ENCODE results near the gene NRN1L. TPM values are rescaled to one million over a fixed set of nuclear protein-coding genes. Genes with fewer than 3 reads are reported as not detected.

NRN1L gene
- total RNA-seq, 1 experiment from 2014 or later, result 1.4 TPM

GRCh38 chr16:67855789-67856188 is 28.9 kb upstream of the NRN1L start:
- intact Hi-C loops (cut with micrococcal nuclease), result no loop called here
- Histone ChIP-seq H3K9ac (ENCODE audit: low read length) (no peak overlapping the region), H3K9me2 (ENCODE audit: insufficient read depth) (no peaks in the 10 kb centered on the region), H3K27ac (ENCODE audit: low read depth, low read length) (no peak overlapping the region), H3K36me3 (ENCODE audit: control insufficient read depth in 1 of 2, insufficient read depth in 2 of 2, low read length in 2 of 2) (peaks cover 0 to 11% of the 10 kb centered on the region in 2 experiments; a peak in 1 of 4 replicates), H3K4me1 (ENCODE audit: control insufficient read depth in 1 of 2, insufficient read depth in 2 of 2, low read length in 2 of 2) (peaks cover 13 to 35% of the 10 kb centered on the region in 2 experiments; a peak in 3 of 4 replicates), H3K4me3 (replicated peaks in 1 of 2; ENCODE audit: low read depth in 1 of 2, low read length in 2 of 2) (no peak overlapping the region), H3K4me2 (ENCODE audit: low read length) (no peak overlapping the region), H4K20me1 (ENCODE audit: insufficient read depth) (peaks cover 7% of the 10 kb centered on the region; the same call in 1 of the 2 replicates), H3K27me3 (ENCODE audit: insufficient read depth, low read length) (no peaks in the 10 kb centered on the region), H2AFZ (ENCODE audit: low read depth, low read length, poor library complexity, severe bottlenecking) (no peak overlapping the region), H3K79me2 (ENCODE audit: insufficient read depth, low read length) (peaks cover 96% of the 10 kb centered on the region), H3K9me3 (ENCODE audit: control insufficient read depth in 1 of 2, insufficient read depth in 1 of 2, low read depth in 1 of 2, low read length in 2 of 2) (no peaks in the 10 kb centered on the region)
- ChIA-PET POLR2A (interaction anchor here (0.7 kb wide), 1 partner anchor 166 kb away, joined by 4 read pairs; no protein-coding TSS in a partner anchor), CTCF (no interaction called here), RAD21 (ENCODE audit: low non-redundant PET in 1 of 2, low total read pairs in 2 of 2, uncharacterized antibody in 2 of 2, unreplicated experiment in 2 of 2) (no interaction called here)
- TF ChIP-seq REST (IDR thresholded peaks at IDR 0.05; ENCODE audit: low read depth), result no peak
- no peak for TF ChIP-seq CBX3 (IDR thresholded peaks at IDR 0.05; ENCODE audit: low read depth)
- no TSS peak for BruUV-seq (replicated peaks)
- ATAC-seq (no peak), DNase-seq (ENCODE audit: low read depth, low spot score) (no peak)

GRCh38 chr16:67856927-67857546 is 27.6 kb upstream of the NRN1L start:
- H3K36me3 ChIP-seq (ENCODE audit: control insufficient read depth in 1 of 2, insufficient read depth in 2 of 2, low read length in 2 of 2), result peaks cover 0 to 17% of the 10 kb centered on the region in 2 experiments; a peak in 1 of 4 replicates
- H4K20me1 ChIP-seq (ENCODE audit: insufficient read depth), result peaks cover 9% of the 10 kb centered on the region; the same call in 1 of the 2 replicates
- ChIA-PET POLR2A (no interaction called here), CTCF (no interaction called here), RAD21 (ENCODE audit: low non-redundant PET in 1 of 2, low total read pairs in 2 of 2, uncharacterized antibody in 2 of 2, unreplicated experiment in 2 of 2) (no interaction called here)
- BruUV-seq (replicated peaks), result no TSS peak
- no peak overlapping the region for H2AFZ ChIP-seq (ENCODE audit: low read depth, low read length, poor library complexity, severe bottlenecking)
- H3K4me2 ChIP-seq (ENCODE audit: low read length), result peak overlapping the region; percentile 31; the same call in 1 of the 2 replicates
- no peaks in the 10 kb centered on the region for H3K9me2 ChIP-seq (ENCODE audit: insufficient read depth)
- DNase-seq (ENCODE audit: low read depth, low spot score), result no peak
- H3K4me1 ChIP-seq (ENCODE audit: control insufficient read depth in 1 of 2, insufficient read depth in 2 of 2, low read length in 2 of 2), result peaks cover 13 to 47% of the 10 kb centered on the region in 2 experiments; a peak in 3 of 4 replicates
- no peaks in the 10 kb centered on the region for H3K9me3 ChIP-seq (ENCODE audit: control insufficient read depth in 1 of 2, insufficient read depth in 1 of 2, low read depth in 1 of 2, low read length in 2 of 2)
- H3K9ac ChIP-seq (ENCODE audit: low read length), result no peak overlapping the region
- ATAC-seq, result no peak; the same call in 1 of the 2 replicates
- peak overlapping the region; percentile 10; the same call in 1 of the 2 replicates for H3K27ac ChIP-seq (ENCODE audit: low read depth, low read length)
- intact Hi-C loops (cut with micrococcal nuclease), result no loop called here
- peaks cover 97% of the 10 kb centered on the region for H3K79me2 ChIP-seq (ENCODE audit: insufficient read depth, low read length)
- no peaks in the 10 kb centered on the region for H3K27me3 ChIP-seq (ENCODE audit: insufficient read depth, low read length)
- H3K4me3 ChIP-seq (replicated peaks in 1 of 2; ENCODE audit: low read depth in 1 of 2, low read length in 2 of 2), result no peak overlapping the region
- TF ChIP-seq ELF1 (IDR thresholded peaks at IDR 0.05; ENCODE audit: borderline replicate concordance, low read depth) (no peak), MAX (IDR thresholded peaks at IDR 0.05) (no peak), JUND (IDR thresholded peaks at IDR 0.05) (no peak), ZFX (IDR thresholded peaks at IDR 0.05) (no peak), EZH2phosphoT487 (IDR thresholded peaks at IDR 0.05; ENCODE audit: borderline replicate concordance) (no peak), FOSL1 (IDR thresholded peaks at IDR 0.05; ENCODE audit: low read depth) (no peak), REST (IDR thresholded peaks at IDR 0.05; ENCODE audit: low read depth) (no peak), CEBPB (IDR thresholded peaks at IDR 0.05; ENCODE audit: low read depth) (no peak), SP1 (IDR thresholded peaks at IDR 0.05; ENCODE audit: low read depth) (no peak), EZH2 (IDR thresholded peaks at IDR 0.05) (no peak), EGR1 (IDR thresholded peaks at IDR 0.05; ENCODE audit: low read depth) (no peak), POLR2A (IDR thresholded peaks at IDR 0.05; ENCODE audit: borderline replicate concordance, extremely low read depth, insufficient read depth, insufficient read length) (no peak), CBX3 (IDR thresholded peaks at IDR 0.05; ENCODE audit: low read depth) (no peak)

Measured in HCT116 (cell line).